Upper lobe of left lung (tissue), 6 donors: ENCODE data around the gene ACTL10. TPM values are rescaled to one million over a fixed set of nuclear protein-coding genes. Genes with fewer than 3 reads are reported as not detected.

Experiments
- ATAC-seq, 2 donors: fragments of 200-7000 bp; cut with Tn5 transposase; one replicate each; pipeline ENCODE4 v1.9.1; 2022; ENCODE audit warnings: mild to moderate bottlenecking in 2 of 2, moderate library complexity in 2 of 2; ENCODE audit not compliant: low FRiP score in 2 of 2
- DNase-seq, 2 donors: peaks; one replicate each; pipeline ENCODE4 v3.0.0-alpha.2; 2019 to 2020
- H3K27ac ChIP-seq, 4 donors: fragments of 200-600 bp; sonication (generic); one replicate each; pipeline ENCODE4 v1.5.1; 2016 to 2019
- H3K27me3 ChIP-seq, 4 donors: fragments of 200-600 bp; sonication (generic); one replicate each; pipeline ENCODE4 v1.5.1; 2017 to 2019
- H3K36me3 ChIP-seq, 4 donors: fragments of 200-600 bp; sonication (generic); one replicate each; pipeline ENCODE4 v1.5.1; 2016 to 2019
- H3K4me1 ChIP-seq, 4 donors: fragments of 200-600 bp; sonication (generic); one replicate each; pipeline ENCODE4 v1.5.1; 2018 to 2019
- H3K4me3 ChIP-seq, 4 donors: fragments of 200-600 bp; sonication (generic); one replicate each; pipeline ENCODE4 v1.5.1; 2017 to 2019; ENCODE audit warnings: mild to moderate bottlenecking in 2 of 4, moderate library complexity in 1 of 4
- H3K9me3 ChIP-seq, 4 donors: fragments of 200-600 bp; sonication (generic); one replicate each; pipeline ENCODE4 v1.5.1; 2018 to 2019
- CTCF ChIP-seq, 6 experiments: fragments of 450-650 bp in 4 of 6; fragments of 200-600 bp in 2 of 6; sonication (generic) in 2 of 6; IDR thresholded peaks; one replicate each; pipeline ENCODE4 v1.5.1; 2016 to 2019; ENCODE audit warnings: antibody characterized with exemption in 6 of 6
- EP300 ChIP-seq, 4 donors: sonication (generic); formaldehyde crosslinking; IDR thresholded peaks; one replicate each; pipeline ENCODE4 v1.5.1; 2017; ENCODE audit warnings: antibody characterized with exemption in 4 of 4, control low read depth in 2 of 4
- POLR2A ChIP-seq, 4 donors: fragments of 450-650 bp; IDR thresholded peaks; one replicate each; pipeline ENCODE4 v1.5.1; 2016 to 2017; ENCODE audit warnings: antibody characterized with exemption in 4 of 4, mild to moderate bottlenecking in 2 of 4
- POLR2AphosphoS5 ChIP-seq, 2 donors: sonication (generic); formaldehyde crosslinking; IDR thresholded peaks; one replicate each; pipeline ENCODE4 v1.5.1; 2017; ENCODE audit warnings: antibody characterized with exemption in 2 of 2
- WGBS, 2 donors: methylation state at CpG; one replicate each; pipeline ENCODE4 v1.1.5; 2017 to 2018; 5-methylcytosine and 5-hydroxymethylcytosine counted together
- total RNA-seq, 6 donors: library from RNA; depleted of rRNA in 4 of 6; stranded (reverse); fragments of >200 nt in 4 of 6; gene quantifications; one replicate each; pipeline versions ENCODE4 v1.1.0 to v1.2.1, GENCODE V29; 2016 to 2021
- donor health status: DM: no; HTN: no; CAD: no; lungs with moderate emphysema.
- donor health status: DM: no; HTN: yes; CAD: no; lungs with severe emphysema.

Gene ACTL10
- total RNA-seq, 6 donors from 2014 or later = 1.7 to 3.8 (median 2.1) TPM; not detected in 1

DNA sequence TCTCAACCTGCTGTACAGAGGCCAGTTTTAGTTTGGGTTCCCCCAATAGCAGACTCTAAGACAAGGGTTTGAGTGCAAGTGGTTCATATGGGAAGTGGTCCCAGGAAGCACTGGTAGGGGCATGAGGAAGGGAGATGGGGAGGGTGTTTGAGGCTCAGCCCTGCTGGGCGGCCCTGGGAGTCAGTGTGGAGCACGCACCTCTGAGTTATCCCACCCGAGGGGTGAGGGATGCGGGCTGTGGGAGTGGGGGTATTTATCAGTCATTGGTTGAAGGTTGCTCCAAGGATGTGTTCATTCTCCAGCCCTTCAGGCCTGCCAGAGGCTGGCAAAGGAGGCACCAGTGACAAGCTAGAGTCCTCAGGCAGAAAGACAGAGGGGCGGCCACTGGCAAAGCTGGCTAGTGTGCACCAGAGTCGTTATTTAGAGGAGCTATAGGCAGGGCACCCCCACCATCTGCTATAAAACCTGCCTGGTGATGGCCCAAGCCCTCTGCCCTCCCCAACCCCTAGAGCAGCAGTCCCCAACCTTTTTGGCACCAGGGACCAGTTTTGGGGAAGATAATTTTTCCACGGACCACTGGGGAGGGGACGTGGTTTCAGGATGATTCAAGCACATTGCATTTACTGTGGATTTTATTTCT lies 36.9 kb downstream of the ACTL10 start:
- no peaks in the 10 kb centered on the region for H3K9me3 ChIP-seq
- no peak overlapping the region for H3K27ac ChIP-seq
- 96 to 97% methylated on average over 6 to 8 of the region's 8 CpGs for WGBS, 2 donors
- peaks cover 0 to 12% (median 4%) of the 10 kb centered on the region in 4 donors for H3K4me1 ChIP-seq
- no peak for ATAC-seq
- DNase-seq = no peak
- no peaks in the 10 kb centered on the region for H3K27me3 ChIP-seq
- TF ChIP-seq POLR2AphosphoS5 (IDR thresholded peaks at IDR 0.05) (no peak), EP300 (IDR thresholded peaks at IDR 0.05) (no peak), CTCF (IDR thresholded peaks at IDR 0.05) (no peak), POLR2A (IDR thresholded peaks at IDR 0.05) (no peak)
- H3K4me3 ChIP-seq = no peak overlapping the region
- H3K36me3 ChIP-seq = peaks cover 5 to 21% (median 17%) of the 10 kb centered on the region in 4 donors

GRCh38 chr20:33704197-33704924 lies 37.6 kb downstream of the ACTL10 start:
- TF ChIP-seq CTCF (IDR thresholded peaks at IDR 0.05) (no peak), EP300 (IDR thresholded peaks at IDR 0.05) (no peak), POLR2A (IDR thresholded peaks at IDR 0.05) (no peak), POLR2AphosphoS5 (IDR thresholded peaks at IDR 0.05) (no peak)
- no peak overlapping the region for H3K4me3 ChIP-seq
- no peak for DNase-seq
- peaks cover under 1 to 14% (median 4%) of the 10 kb centered on the region in 4 donors for H3K4me1 ChIP-seq
- H3K9me3 ChIP-seq = no peaks in the 10 kb centered on the region
- no peaks in the 10 kb centered on the region for H3K27me3 ChIP-seq
- H3K36me3 ChIP-seq = peaks cover 5 to 21% (median 17%) of the 10 kb centered on the region in 4 donors
- H3K27ac ChIP-seq = no peak overlapping the region
- ATAC-seq = no peak
- 96 to 98% methylated on average over 11 of the region's 11 CpGs for WGBS, 2 donors

DNA sequence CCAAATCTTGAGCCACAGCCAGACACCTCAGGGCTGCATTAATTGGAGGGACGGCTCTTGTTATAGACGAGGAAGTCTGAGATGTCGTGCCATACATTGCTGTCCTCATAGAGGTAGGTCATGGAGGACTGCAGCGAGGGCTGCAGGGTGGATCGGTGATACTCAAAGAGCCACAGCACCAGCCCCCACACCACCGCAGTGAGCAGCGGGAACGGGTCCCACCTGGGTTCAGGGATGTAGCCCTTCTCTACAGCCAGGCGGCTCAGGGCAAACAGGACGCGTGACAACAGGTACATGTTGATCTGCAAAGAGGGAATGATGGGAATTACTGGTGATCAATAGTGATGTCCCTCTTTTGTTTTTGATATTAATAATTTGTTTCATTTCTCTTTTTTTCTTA lies 40.9 kb downstream of the ACTL10 start:
- DNase-seq (no peak), ATAC-seq (no peak)
- Histone ChIP-seq H3K27ac (no peak overlapping the region), H3K36me3 (peaks cover 15 to 43% (median 34%) of the 10 kb centered on the region in 4 donors), H3K9me3 (no peaks in the 10 kb centered on the region), H3K4me1 (peaks cover 2 to 27% (median 11%) of the 10 kb centered on the region in 4 donors), H3K27me3 (no peaks in the 10 kb centered on the region), H3K4me3 (no peak overlapping the region)
- 86 to 87% methylated on average over 11 of the region's 11 CpGs for WGBS, 2 donors
- TF ChIP-seq POLR2A (IDR thresholded peaks at IDR 0.05) (no peak), EP300 (IDR thresholded peaks at IDR 0.05) (no peak), POLR2AphosphoS5 (IDR thresholded peaks at IDR 0.05) (no peak), CTCF (IDR thresholded peaks at IDR 0.05) (no peak)

- peak; percentile 16 to 53 for ATAC-seq
- H3K27me3 ChIP-seq = no peaks in the 10 kb centered on the region
- H3K36me3 ChIP-seq = peaks cover 23 to 59% (median 50%) of the 10 kb centered on the region in 4 donors
- H3K4me3 ChIP-seq = no peak overlapping the region
- peaks cover 0 to 17% (median 8%) of the 10 kb centered on the region in 4 donors for H3K4me1 ChIP-seq
- TF ChIP-seq POLR2AphosphoS5 (IDR thresholded peaks at IDR 0.05) = no peak
- TF ChIP-seq EP300 (IDR thresholded peaks at IDR 0.05) = no peak
- TF ChIP-seq CTCF (IDR thresholded peaks at IDR 0.05) = no peak
- TF ChIP-seq POLR2A (IDR thresholded peaks at IDR 0.05) = no peak
- 73 to 79% methylated on average over 2 of the region's 2 CpGs for WGBS, 2 donors
- no peak for DNase-seq
- peak overlapping the region in 1 of 4 donors; percentile 44 for H3K27ac ChIP-seq
- no peaks in the 10 kb centered on the region for H3K9me3 ChIP-seq
Observed at GRCh38 chr20:33709398-33709797, 42.7 kb downstream of the ACTL10 start.
